HG02798 (cell line): ENCODE results near the gene IL36G.

Experiments
- ATAC-seq: cut with Tn5 transposase; IDR thresholded peaks from one replicate; pipeline ENCODE4 v1.9.1; 2021; ENCODE audit warnings: mild to moderate bottlenecking; ENCODE audit not compliant: unreplicated experiment, poor library complexity

Gene IL36G

GRCh38 chr2:112967023-112967422 lies 10.8 kb upstream of the IL36G start:
- ATAC-seq = no peak

- no peak for ATAC-seq
Measured at GRCh38 chr2:112972423-112973086, 5.3 kb upstream of the IL36G start.

GRCh38 chr2:112973156-112973555 lies 4.7 kb upstream of the IL36G start:
- no peak for ATAC-seq

GRCh38 chr2:112979731-112980130 lies 1.9 kb downstream of the IL36G start:
- ATAC-seq = no peak

GRCh38 chr2:112980537-112980936 lies 2.7 kb downstream of the IL36G start:
- no peak for ATAC-seq

GRCh38 chr2:112985090-112985489 lies 7.3 kb downstream of the IL36G start:
- no peak for ATAC-seq

GRCh38 chr2:112989611-112990010 lies 11.8 kb downstream of the IL36G start:
- no peak for ATAC-seq

- no peak for ATAC-seq
Measured at GRCh38 chr2:112993831-112994230, 16.0 kb downstream of the IL36G start.

- no peak for ATAC-seq
Measured at GRCh38 chr2:112994648-112995047, 16.8 kb downstream of the IL36G start.

GRCh38 chr2:112995346-112995920 lies 17.6 kb downstream of the IL36G start:
- no peak for ATAC-seq

- ATAC-seq = no peak
Measured at GRCh38 chr2:112996635-112997034, 18.8 kb downstream of the IL36G start.

GRCh38 chr2:112997151-112997550 lies 19.3 kb downstream of the IL36G start:
- ATAC-seq = no peak

GRCh38 chr2:113000436-113000835 lies 22.6 kb downstream of the IL36G start:
- ATAC-seq = no peak

GRCh38 chr2:113002677-113003076 lies 24.9 kb downstream of the IL36G start:
- ATAC-seq = no peak

GRCh38 chr2:113005030-113005509 lies 27.3 kb downstream of the IL36G start, which contains the start of gene IL36A:
IL36A (plus strand) TSS chr2:113005459; CDS start chr2:113005872, 413 bp downstream.
- ATAC-seq = no peak

GRCh38 chr2:113007250-113007649 lies 29.4 kb downstream of the IL36G start:
- ATAC-seq = no peak

- no peak for ATAC-seq
Measured at GRCh38 chr2:113009622-113010021, 31.8 kb downstream of the IL36G start.

GRCh38 chr2:113010088-113010487 lies 32.3 kb downstream of the IL36G start:
- no peak for ATAC-seq

GRCh38 chr2:113011108-113011507 lies 33.3 kb downstream of the IL36G start:
- no peak for ATAC-seq

GRCh38 chr2:113012436-113013335 lies 34.9 kb downstream of the IL36G start:
- no peak for ATAC-seq

GRCh38 chr2:113013336-113013661 lies 35.5 kb downstream of the IL36G start:
- ATAC-seq = no peak
